Tibial nerve (tissue), 3 donors: ENCODE results near the gene CFAP46.

Experiments
- CTCF ChIP-seq, 5 experiments: fragments of 200-600 bp in 3 of 5; fragments of 450-650 bp in 2 of 5; sonication (generic) in 3 of 5; IDR thresholded peaks; one replicate each; pipeline ENCODE4 v1.5.1; 2016 to 2019; ENCODE audit warnings: antibody characterized with exemption in 5 of 5, mild to moderate bottlenecking in 3 of 5, moderate library complexity in 2 of 5
- POLR2A ChIP-seq, 2 donors: fragments of 450-650 bp; IDR thresholded peaks; one replicate each; pipeline ENCODE4 v1.6.1; 2017; ENCODE audit warnings: antibody characterized with exemption in 2 of 2, mild to moderate bottlenecking in 2 of 2, moderate library complexity in 2 of 2

- TF ChIP-seq CTCF (IDR thresholded peaks at IDR 0.05) (no peak), POLR2A (IDR thresholded peaks at IDR 0.05) (no peak)
Observed at GRCh38 chr10:132868995-132869394, 73.4 kb downstream of the CFAP46 start.
